ENCODE measurements around the gene RTP1. TPM values are rescaled to one million over a fixed set of nuclear protein-coding genes. Genes with fewer than 3 reads are reported as not detected.

RTP1 gene
- total RNA-seq, 4 donors from 2014 or later = not detected

- H3K4me3 ChIP-seq = no peak overlapping the region
- no peak overlapping the region for H3K27ac ChIP-seq (replicated peaks in 1 of 4)
- WGBS = 95% methylated on average over 2 of the region's 2 CpGs
- DNase-seq (ENCODE audit: extremely low spot score) = no peak
- no peaks in the 10 kb centered on the region for H3K9me3 ChIP-seq
- no peaks in the 10 kb centered on the region for H3K36me3 ChIP-seq
- peaks cover 3 to 16% (median 10%) of the 10 kb centered on the region in 4 donors for H3K4me1 ChIP-seq
- TF ChIP-seq POLR2A (IDR thresholded peaks at IDR 0.05; ENCODE audit: low read depth) = no peak
- TF ChIP-seq POLR2AphosphoS5 (IDR thresholded peaks at IDR 0.05) = no peak
- no peak for TF ChIP-seq EP300 (IDR thresholded peaks at IDR 0.05)
- no peak for TF ChIP-seq CTCF (IDR thresholded peaks at IDR 0.05)
- H3K27me3 ChIP-seq = no peaks in the 10 kb centered on the region
- intact Hi-C loops (cut with DNase I) = no loop called here
These were observed 24.4 kb upstream of the RTP1 start for GRCh38 chr3:187172929-187173328.

- TF ChIP-seq POLR2A (IDR thresholded peaks at IDR 0.05; ENCODE audit: low read depth) = no peak
- no peak for TF ChIP-seq CTCF (IDR thresholded peaks at IDR 0.05)
- no peak for TF ChIP-seq POLR2AphosphoS5 (IDR thresholded peaks at IDR 0.05)
- TF ChIP-seq EP300 (IDR thresholded peaks at IDR 0.05) = no peak
- Histone ChIP-seq H3K36me3 (no peaks in the 10 kb centered on the region), H3K9me3 (no peaks in the 10 kb centered on the region), H3K4me3 (no peak overlapping the region), H3K4me1 (peaks cover 6 to 16% (median 9%) of the 10 kb centered on the region in 4 donors), H3K27ac (replicated peaks in 1 of 4) (no peak overlapping the region), H3K27me3 (no peaks in the 10 kb centered on the region)
- 92% methylated on average over 7 of the region's 7 CpGs for WGBS
- no peak for DNase-seq (ENCODE audit: extremely low spot score)
- intact Hi-C loops (cut with DNase I) = no loop called here
These were observed 15.7 kb upstream of the RTP1 start for GRCh38 chr3:187181454-187182170.

GRCh38 chr3:187183210-187183862 lies 13.9 kb upstream of the RTP1 start:
- Histone ChIP-seq H3K27ac (replicated peaks in 1 of 4) (no peak overlapping the region), H3K36me3 (no peaks in the 10 kb centered on the region)

GRCh38 chr3:187183903-187184302 lies 13.4 kb upstream of the RTP1 start:
- TF ChIP-seq POLR2AphosphoS5 (IDR thresholded peaks at IDR 0.05) = no peak
- no peak for TF ChIP-seq CTCF (IDR thresholded peaks at IDR 0.05)
- no peak for TF ChIP-seq EP300 (IDR thresholded peaks at IDR 0.05)
- no peak for TF ChIP-seq POLR2A (IDR thresholded peaks at IDR 0.05; ENCODE audit: low read depth)
- intact Hi-C loops (cut with DNase I) = no loop called here
- no peaks in the 10 kb centered on the region for H3K36me3 ChIP-seq
- WGBS = 82% methylated on average over 6 of the region's 6 CpGs
- no peak for DNase-seq (ENCODE audit: extremely low spot score)
- no peak overlapping the region for H3K27ac ChIP-seq (replicated peaks in 1 of 4)
- no peaks in the 10 kb centered on the region for H3K27me3 ChIP-seq
- no peak overlapping the region for H3K4me3 ChIP-seq
- peaks cover 23 to 33% (median 28%) of the 10 kb centered on the region in 4 donors for H3K4me1 ChIP-seq
- H3K9me3 ChIP-seq = no peaks in the 10 kb centered on the region

More at GRCh38 chr3:187183210-187183862, 13.9 kb upstream of the RTP1 start:
- no peak overlapping the region for H3K4me3 ChIP-seq
- TF ChIP-seq CTCF (IDR thresholded peaks at IDR 0.05) = no peak
- TF ChIP-seq POLR2AphosphoS5 (IDR thresholded peaks at IDR 0.05) = no peak
- TF ChIP-seq EP300 (IDR thresholded peaks at IDR 0.05) = no peak
- TF ChIP-seq POLR2A (IDR thresholded peaks at IDR 0.05; ENCODE audit: low read depth) = no peak
- peaks cover 17 to 28% (median 24%) of the 10 kb centered on the region in 4 donors for H3K4me1 ChIP-seq
- H3K27me3 ChIP-seq = no peaks in the 10 kb centered on the region
- no peaks in the 10 kb centered on the region for H3K9me3 ChIP-seq
- intact Hi-C loops (cut with DNase I) = no loop called here
- WGBS = 64% methylated on average over 7 of the region's 7 CpGs
- no peak for DNase-seq (ENCODE audit: extremely low spot score)
